GM23248 (cell line): ENCODE data around the gene ARHGEF3.

ENCODE experiments used
- EZH2 ChIP-seq: fragments of 200-600 bp; sonication (generic); IDR thresholded peaks from 2 replicates; pipeline ENCODE4 v1.6.1; 2018; ENCODE audit warnings: antibody characterized with exemption, mild to moderate bottlenecking; ENCODE audit not compliant: insufficient read depth, poor library complexity, severe bottlenecking
- EZH2phosphoT487 ChIP-seq: fragments of 200-600 bp; sonication (generic); IDR thresholded peaks from 2 replicates; pipeline ENCODE4 v1.6.1; 2018; ENCODE audit warnings: antibody characterized with exemption, moderate library complexity, mild to moderate bottlenecking, low read depth; ENCODE audit not compliant: insufficient read depth

DNA sequence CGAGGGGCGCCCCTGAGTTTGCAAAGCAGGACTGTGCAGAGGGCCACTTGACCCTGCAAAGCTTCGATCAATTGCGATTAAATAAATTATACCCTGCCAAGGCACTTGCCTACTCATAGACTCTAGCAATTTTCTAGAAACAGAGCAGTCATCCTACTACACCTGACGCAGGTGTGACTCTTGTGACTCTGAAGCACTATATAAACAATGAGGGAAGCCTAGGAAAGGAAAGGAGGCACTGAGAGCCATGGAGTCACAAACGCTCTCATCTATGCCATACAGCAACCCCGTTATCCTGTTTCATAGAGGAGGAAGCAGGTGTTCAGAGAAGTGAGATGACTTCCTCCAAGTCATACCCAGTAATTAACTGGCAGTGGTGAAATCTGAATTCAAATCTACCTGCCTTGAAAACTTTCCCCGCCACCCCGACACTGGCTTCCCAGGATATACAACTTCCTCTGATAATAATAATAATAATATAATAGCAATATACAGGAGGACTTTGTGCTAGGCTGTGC is 14.4 kb downstream of the ARHGEF3 start:
- TF ChIP-seq EZH2phosphoT487 (no peak), EZH2 (no peak)
